ENCODE data around the gene CKMT2. TPM values are rescaled to one million over a fixed set of nuclear protein-coding genes. Genes with fewer than 3 reads are reported as not detected.
A peak's percentile ranks its signal among the peaks of the same experiment; 100 is the strongest.

The CKMT2 gene
- 1 to 10 TPM; 1.1 to 1.7 (median 1.6) TPM for total RNA-seq
- long read RNA-seq, donor 1, partial matches to known transcripts = 0 of 4 reads
- long read RNA-seq, donor 1, other reads (novel, unspliced or antisense) = 3 of 4 reads
- long read RNA-seq, donor 2, partial matches to known transcripts = 0 of 2 reads
- long read RNA-seq, donor 2, other reads (novel, unspliced or antisense) = 2 of 2 reads

- Histone ChIP-seq H3K4me3 (no peak within 1 kb of the TSS), H3K36me3 (ENCODE audit: low read depth) (no peaks in the 10 kb centered on the region), H3K4me1 (ENCODE audit: low read depth) (peaks cover 7% of the 10 kb centered on the region), H3K9me3 (no peaks in the 10 kb centered on the region)
- DNase-seq (peak; percentile 68 to 73 (median 73)), ATAC-seq (peak; percentile 93)
- intact Hi-C loops (cut with DNase I, micrococcal nuclease) = no loop called here
- no peak for TF ChIP-seq CTCF (IDR thresholded peaks at IDR 0.05)
These were observed at the start of gene CKMT2 for GRCh38 chr5:81233080-81233634. Gene CKMT2 (plus strand): TSS chr5:81233322. CDS start chr5:81251133, 17,811 bp downstream.

GRCh38 chr5:81183811-81184748 lies 49.0 kb upstream of the CKMT2 start:
- ATAC-seq (no peak), DNase-seq (no peak)
- Histone ChIP-seq H3K4me3 (no peak overlapping the region), H3K4me1 (ENCODE audit: low read depth) (no peaks in the 10 kb centered on the region), H3K9me3 (no peaks in the 10 kb centered on the region), H3K36me3 (ENCODE audit: low read depth) (no peaks in the 10 kb centered on the region)
- TF ChIP-seq CTCF (IDR thresholded peaks at IDR 0.05) = no peak
- intact Hi-C loops (cut with DNase I, micrococcal nuclease) = no loop called here

GRCh38 chr5:81184749-81185110 lies 48.4 kb upstream of the CKMT2 start:
- Histone ChIP-seq H3K36me3 (ENCODE audit: low read depth) (no peaks in the 10 kb centered on the region), H3K9me3 (no peaks in the 10 kb centered on the region), H3K4me3 (no peak overlapping the region), H3K4me1 (ENCODE audit: low read depth) (no peaks in the 10 kb centered on the region)
- TF ChIP-seq CTCF (IDR thresholded peaks at IDR 0.05) = no peak
- DNase-seq = no peak
- no peak for ATAC-seq
- intact Hi-C loops (cut with DNase I, micrococcal nuclease) = no loop called here

GRCh38 chr5:81187885-81188284 lies 45.2 kb upstream of the CKMT2 start:
- DNase-seq (peak; percentile 31 to 54 (median 44)), ATAC-seq (peak; percentile 77)
- no peaks in the 10 kb centered on the region for H3K9me3 ChIP-seq
- no peak for TF ChIP-seq CTCF (IDR thresholded peaks at IDR 0.05)
- intact Hi-C loops (cut with DNase I, micrococcal nuclease) = no loop called here
- no peak overlapping the region for H3K4me3 ChIP-seq
- H3K4me1 ChIP-seq (ENCODE audit: low read depth) = no peaks in the 10 kb centered on the region
- no peaks in the 10 kb centered on the region for H3K36me3 ChIP-seq (ENCODE audit: low read depth)

- Histone ChIP-seq H3K9me3 (no peaks in the 10 kb centered on the region), H3K4me1 (ENCODE audit: low read depth) (no peaks in the 10 kb centered on the region), H3K4me3 (no peak overlapping the region), H3K36me3 (ENCODE audit: low read depth) (no peaks in the 10 kb centered on the region)
- no peak for DNase-seq
- TF ChIP-seq CTCF (IDR thresholded peaks at IDR 0.05) = no peak
- no peak for ATAC-seq
- intact Hi-C loops (cut with DNase I, micrococcal nuclease) = no loop called here
These were observed 44.2 kb upstream of the CKMT2 start for GRCh38 chr5:81188962-81189361.
